Mucosa of stomach (tissue), 1 donor: Measurements from ENCODE around the gene IGF2BP2.
"Not testable (repeated sequence)": the region's sequence is repeated elsewhere in the genome, so short reads cannot be mapped to it uniquely, and the experiment has no call there.

Source experiments
- H3K27me3 ChIP-seq: one replicate; pipeline ENCODE4 v1.7.0; 2013; ENCODE audit warnings: mild to moderate bottlenecking, low read length; ENCODE audit not compliant: control insufficient read depth, insufficient read depth
- H3K36me3 ChIP-seq: one replicate; pipeline ENCODE4 v1.7.0; 2013; ENCODE audit warnings: low read length; ENCODE audit not compliant: control insufficient read depth, insufficient read depth
- H3K4me1 ChIP-seq: one replicate; pipeline ENCODE4 v1.7.0; 2013; ENCODE audit warnings: mild to moderate bottlenecking, low read length; ENCODE audit not compliant: control insufficient read depth, insufficient read depth
- H3K4me3 ChIP-seq: one replicate; pipeline ENCODE4 v1.7.0; 2013; ENCODE audit warnings: low read length
- H3K9ac ChIP-seq: one replicate; pipeline ENCODE4 v1.7.0; 2013; ENCODE audit warnings: mild to moderate bottlenecking, low read length, moderate library complexity
- H3K9me3 ChIP-seq: one replicate; pipeline ENCODE4 v1.7.0; 2013; ENCODE audit warnings: mild to moderate bottlenecking, low read length, moderate library complexity; ENCODE audit not compliant: control insufficient read depth
- donor health status: Pancreatic carcinoma.

IGF2BP2 gene

DNA sequence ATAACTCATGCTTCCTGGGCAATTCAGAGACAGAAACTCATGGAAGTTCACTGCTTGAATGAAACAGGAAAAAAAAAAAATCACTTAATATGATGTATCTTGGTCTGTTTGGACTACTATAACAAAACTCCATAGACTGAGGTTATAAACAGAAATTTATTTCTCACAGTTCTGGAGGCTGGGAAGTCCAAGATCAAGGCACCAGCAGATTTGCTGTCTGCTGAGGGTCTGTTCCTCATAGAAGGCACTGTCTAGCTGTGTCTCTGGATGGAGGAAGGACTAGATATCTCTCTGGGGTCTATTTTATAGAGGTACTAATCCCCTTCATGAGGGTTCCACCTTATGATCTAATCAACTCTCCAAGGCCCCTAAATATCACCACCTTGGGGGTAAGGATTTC is 119.3 kb downstream of the IGF2BP2 start:
- H3K9me3 ChIP-seq, result no peaks in the 10 kb centered on the region
- no peak overlapping the region for H3K4me3 ChIP-seq
- H3K36me3 ChIP-seq, result no peaks in the 10 kb centered on the region
- H3K9ac ChIP-seq, result no peak overlapping the region
- peaks cover 28% of the 10 kb centered on the region for H3K4me1 ChIP-seq
- no peaks in the 10 kb centered on the region for H3K27me3 ChIP-seq

DNA sequence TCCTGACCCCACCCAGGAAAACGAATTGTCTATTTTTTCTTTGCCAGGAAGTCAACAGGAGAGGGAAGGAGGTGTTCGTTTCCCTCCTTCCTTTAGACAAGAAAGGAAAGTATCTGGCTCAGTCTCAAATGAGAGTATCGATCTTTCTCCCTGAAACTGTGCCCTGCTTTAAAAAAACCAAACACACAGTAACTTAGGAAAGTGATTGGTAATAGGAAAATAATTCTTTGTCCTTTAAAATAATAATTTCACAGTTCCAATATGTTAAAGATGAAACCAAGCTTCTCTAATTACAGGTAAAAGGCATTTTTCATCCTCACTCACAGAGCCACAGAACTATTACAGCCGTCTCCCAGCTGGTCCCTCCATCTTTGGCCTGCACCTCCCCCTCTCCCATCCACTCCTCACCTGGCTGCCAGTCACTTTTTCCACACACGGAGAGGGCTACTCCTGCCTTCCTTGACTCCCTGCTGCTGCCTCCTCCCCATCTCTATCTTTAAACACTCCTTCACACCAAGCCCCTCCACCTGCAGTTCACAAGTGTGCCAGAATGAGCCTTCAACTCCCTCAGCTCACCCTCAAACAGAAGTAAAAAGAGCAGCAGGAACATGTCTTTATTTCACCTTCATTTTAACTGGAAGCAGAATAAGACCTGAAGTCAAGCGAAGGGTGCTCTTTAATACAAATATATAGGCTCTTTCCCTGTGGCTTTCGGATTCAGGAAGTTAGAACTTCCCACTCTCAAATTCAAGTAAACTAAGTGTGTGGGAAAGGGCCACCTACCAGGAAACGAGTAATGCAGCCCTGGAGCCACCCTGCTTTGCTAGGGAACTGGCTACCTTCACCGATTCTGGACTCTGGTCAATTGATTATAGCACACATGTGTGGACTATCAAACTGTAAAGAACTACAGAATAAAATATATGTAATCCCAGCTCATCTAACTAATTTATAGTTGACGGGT is 122.3 kb downstream of the IGF2BP2 start:
- Histone ChIP-seq H3K9me3 (no peaks in the 10 kb centered on the region), H3K4me3 (peak overlapping the region; percentile 37), H3K9ac (peak overlapping the region; percentile 49), H3K27me3 (no peaks in the 10 kb centered on the region), H3K36me3 (no peaks in the 10 kb centered on the region), H3K4me1 (peaks cover 20% of the 10 kb centered on the region)

DNA sequence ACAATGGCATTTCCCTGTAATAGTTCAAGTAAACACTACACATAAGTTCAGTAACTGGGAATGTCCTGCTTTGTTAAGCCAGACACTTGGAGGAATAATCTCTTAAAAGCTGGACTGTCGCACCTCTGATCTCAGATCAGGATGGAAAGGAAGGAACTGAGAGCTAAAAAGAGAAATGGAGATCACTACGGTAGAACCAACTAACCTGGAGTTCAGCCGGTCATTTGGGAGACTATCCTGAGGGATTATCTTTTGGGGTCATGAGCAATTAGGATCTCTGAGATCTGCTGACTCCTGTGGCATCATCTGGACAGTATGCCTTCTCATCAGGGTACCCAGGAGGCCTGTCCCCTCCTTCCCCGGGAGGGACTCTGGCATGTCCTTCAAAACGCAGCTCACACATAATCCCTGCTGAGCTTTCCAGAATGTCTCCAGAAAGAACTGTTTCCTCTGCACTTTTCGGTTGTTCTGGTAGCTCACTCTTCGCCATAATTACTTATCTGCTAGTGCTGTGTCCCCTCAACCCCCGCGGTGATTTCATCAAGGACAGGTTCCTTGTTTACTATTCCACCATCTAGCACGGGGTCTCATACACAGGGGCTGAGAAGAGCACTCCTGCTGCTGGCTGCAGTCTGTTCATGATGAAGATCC is 123.1 kb downstream of the IGF2BP2 start:
- peak overlapping the region; percentile 49 for H3K9ac ChIP-seq
- H3K4me3 ChIP-seq, result peak overlapping the region; percentile 37
- no peaks in the 10 kb centered on the region for H3K36me3 ChIP-seq
- no peaks in the 10 kb centered on the region for H3K27me3 ChIP-seq
- H3K4me1 ChIP-seq, result peaks cover 20% of the 10 kb centered on the region
- no peaks in the 10 kb centered on the region for H3K9me3 ChIP-seq

DNA sequence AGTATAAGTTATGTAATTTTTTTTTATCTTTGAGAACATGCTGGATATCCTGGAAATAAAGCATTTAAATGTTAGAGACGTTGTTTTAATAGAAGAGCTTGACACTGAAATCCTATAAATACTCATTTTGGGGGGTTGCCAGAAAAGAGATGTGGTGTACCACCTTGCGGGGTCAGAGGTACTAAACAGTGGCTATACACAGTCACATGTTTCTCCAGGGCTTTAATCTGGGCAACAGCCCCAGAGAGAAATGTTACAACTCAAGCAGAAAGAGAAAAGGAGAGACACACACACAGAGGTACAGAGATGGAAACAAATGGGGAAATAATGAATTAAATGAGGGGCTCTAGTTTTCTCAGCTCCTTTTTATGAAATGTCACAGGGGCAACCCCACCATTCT is 124.9 kb downstream of the IGF2BP2 start:
- Histone ChIP-seq H3K27me3 (no peaks in the 10 kb centered on the region), H3K4me1 (peaks cover 20% of the 10 kb centered on the region), H3K4me3 (no peak overlapping the region), H3K9me3 (no peaks in the 10 kb centered on the region), H3K36me3 (no peaks in the 10 kb centered on the region), H3K9ac (no peak overlapping the region)

DNA sequence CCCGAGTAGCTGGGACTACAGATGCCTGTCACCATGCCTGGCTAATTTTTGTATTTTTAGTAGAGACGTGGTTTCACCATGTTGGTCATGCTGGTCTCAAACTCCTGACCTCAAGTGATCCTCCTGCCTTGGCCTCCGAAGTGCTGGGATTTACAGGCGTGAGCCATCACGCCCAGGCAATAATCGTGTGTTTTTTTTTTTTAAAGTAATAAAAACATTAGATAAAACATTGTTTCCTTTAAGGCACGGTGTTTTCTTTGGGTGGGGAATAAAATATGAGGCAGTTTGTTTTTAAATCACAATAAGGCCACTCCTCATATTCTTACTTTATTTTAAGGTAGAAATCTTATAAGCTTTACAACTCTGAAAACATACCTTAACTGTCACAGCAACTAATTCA is 127.6 kb downstream of the IGF2BP2 start:
- H3K4me3 ChIP-seq, H3K9ac ChIP-seq, H3K9me3 ChIP-seq, H3K36me3 ChIP-seq, H3K27me3 ChIP-seq, H3K4me1 ChIP-seq: not testable (repeated sequence)

DNA sequence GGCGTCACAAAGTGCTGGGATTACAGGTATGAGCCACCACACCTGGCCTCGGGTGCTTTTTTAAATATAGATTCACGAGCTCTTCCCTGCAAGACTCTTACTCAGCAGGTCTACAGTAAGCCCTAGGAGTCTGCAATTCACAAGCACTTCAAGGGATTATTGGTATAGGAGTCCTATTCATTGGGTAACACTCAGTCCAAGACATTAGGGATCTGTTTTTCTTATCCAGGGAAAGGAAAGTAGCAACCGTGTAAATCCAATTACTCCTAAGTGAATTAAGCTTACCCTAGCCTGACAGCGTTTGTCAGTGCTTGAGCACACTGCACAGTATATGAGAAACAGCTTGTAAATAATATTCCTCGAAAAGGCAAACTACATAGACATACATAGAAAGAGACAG is 128.8 kb downstream of the IGF2BP2 start:
- no peaks in the 10 kb centered on the region for H3K4me1 ChIP-seq
- H3K27me3 ChIP-seq, result no peaks in the 10 kb centered on the region
- H3K36me3 ChIP-seq, result no peaks in the 10 kb centered on the region
- no peaks in the 10 kb centered on the region for H3K9me3 ChIP-seq
- no peak overlapping the region for H3K9ac ChIP-seq
- no peak overlapping the region for H3K4me3 ChIP-seq

DNA sequence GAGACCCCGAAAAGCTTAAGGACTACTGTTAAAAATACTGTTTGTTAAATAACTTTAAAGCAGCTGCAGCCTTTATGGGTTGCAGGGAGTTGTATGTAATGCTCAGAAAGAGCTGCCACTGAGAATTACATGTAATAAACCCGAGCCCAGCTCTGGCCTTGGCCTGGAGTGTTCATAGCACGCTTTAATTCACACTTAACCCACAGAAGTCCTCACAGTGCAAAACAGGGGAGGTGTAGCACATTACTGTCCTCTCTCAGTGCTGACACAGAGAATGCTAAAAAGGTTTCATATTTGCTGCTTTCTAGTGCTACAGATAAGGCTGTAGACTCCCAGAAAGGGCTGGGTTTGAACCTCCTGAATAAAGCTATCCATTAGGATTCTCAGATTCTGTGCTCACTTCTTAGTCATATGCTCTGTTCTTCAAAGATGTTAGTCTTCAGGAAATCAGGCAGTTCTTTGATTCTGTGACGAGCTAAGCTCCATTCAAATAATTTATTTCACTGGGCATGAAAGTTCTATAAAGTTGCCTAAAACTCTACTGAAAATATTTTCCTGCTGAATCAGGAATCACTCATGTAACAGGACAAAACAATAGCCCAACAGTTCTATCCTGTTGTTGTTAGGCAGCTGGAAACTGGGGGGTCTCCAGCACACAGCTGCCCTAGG is 130.7 kb downstream of the IGF2BP2 start:
- Histone ChIP-seq H3K9me3 (no peaks in the 10 kb centered on the region), H3K27me3 (no peaks in the 10 kb centered on the region), H3K4me1 (peaks cover 3% of the 10 kb centered on the region), H3K4me3 (no peak overlapping the region), H3K36me3 (no peaks in the 10 kb centered on the region), H3K9ac (no peak overlapping the region)

DNA sequence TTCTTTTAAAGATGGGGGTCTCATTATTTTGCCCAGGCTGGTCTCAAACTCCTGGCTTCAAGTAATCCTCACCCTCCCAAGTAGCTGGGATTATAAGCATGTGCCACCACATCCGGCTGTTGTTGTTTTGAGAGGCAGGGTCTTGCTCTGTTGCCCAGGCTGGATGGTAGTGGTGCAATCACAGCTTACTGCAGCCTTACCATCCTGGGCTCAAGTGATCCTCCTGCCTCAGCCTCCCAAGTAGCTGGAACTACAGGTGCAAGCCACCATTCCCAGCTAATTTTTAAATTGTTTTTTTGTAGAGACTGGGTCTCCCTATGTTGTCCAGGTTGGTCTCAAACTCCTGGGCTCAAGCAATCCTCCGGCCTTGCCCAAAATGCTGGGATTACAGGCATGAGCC is 133.2 kb downstream of the IGF2BP2 start:
- Histone ChIP-seq H3K9ac (no peak overlapping the region), H3K4me3 (no peak overlapping the region), H3K36me3 (no peaks in the 10 kb centered on the region), H3K27me3 (no peaks in the 10 kb centered on the region), H3K9me3 (no peaks in the 10 kb centered on the region), H3K4me1 (peaks cover 17% of the 10 kb centered on the region)

DNA sequence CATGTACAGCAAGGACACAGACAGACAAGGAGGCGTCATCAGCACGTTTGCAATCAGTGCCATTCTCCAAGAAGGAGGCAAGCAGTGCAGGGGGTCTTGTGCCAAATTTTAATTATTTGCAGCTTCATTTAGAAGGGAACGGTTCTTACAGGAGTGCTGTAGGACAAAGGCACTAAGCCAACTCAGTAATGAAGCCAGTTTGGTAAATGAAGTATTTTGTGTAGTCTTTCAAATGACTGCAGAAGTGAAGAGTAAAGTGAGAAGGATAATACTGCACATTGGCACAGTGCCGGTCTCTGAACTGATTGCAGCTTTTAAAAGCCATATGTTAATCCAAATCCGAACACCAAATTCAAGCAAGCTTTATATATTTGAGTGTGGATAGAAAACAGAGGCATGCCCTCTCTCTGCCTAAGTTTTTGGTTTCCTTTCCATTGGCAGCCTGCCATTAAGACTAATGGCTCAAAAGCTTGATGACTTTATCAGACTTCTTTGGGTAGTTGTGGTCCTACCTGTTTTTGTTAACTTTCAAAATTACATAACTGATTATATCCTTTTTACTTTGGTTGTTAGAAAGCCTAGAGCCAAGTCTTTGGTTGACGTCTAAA is 137.5 kb downstream of the IGF2BP2 start:
- Histone ChIP-seq H3K36me3 (no peaks in the 10 kb centered on the region), H3K9me3 (no peaks in the 10 kb centered on the region), H3K9ac (no peak overlapping the region), H3K27me3 (no peaks in the 10 kb centered on the region), H3K4me3 (no peak overlapping the region), H3K4me1 (peaks cover 17% of the 10 kb centered on the region)

DNA sequence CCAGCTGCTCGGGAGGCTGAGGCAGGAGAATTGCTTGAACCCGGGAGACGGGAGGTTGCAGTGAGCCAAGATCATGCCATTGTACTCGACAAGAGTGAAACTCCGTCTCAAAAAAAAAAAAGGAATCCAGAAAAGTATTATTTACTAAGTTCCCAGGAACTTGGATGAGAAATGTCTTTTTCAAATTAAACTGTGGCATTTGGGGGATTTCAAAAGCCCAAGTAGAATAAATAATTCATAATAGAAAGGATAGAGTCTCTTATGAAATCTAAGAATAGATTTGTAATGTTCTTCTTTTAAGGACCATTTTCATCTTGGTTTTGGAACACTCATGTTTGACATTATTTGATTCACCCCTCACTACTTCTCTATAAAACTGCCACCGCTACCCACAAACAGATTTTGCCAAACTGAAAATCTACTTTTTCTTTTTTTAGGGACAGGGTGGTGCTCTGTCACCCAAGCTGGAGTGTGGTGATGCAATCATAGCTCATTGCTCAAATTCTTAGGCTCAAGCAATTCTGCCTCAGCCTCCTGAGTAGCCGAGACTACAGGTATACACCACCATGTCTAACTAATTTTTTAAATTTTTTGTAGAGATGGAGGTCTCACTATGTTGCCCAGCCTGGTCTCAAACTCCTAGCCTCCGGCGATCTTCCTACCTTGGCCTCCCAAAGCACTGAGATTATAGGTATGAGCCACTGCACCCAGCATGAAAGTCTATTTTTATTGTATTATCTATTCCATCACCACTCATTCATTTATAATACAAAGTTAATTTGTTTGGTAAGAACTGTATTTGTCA is 139.4 kb downstream of the IGF2BP2 start:
- H3K4me3 ChIP-seq, result no peak overlapping the region
- H3K4me1 ChIP-seq, result peaks cover 17% of the 10 kb centered on the region
- no peaks in the 10 kb centered on the region for H3K27me3 ChIP-seq
- H3K36me3 ChIP-seq, result no peaks in the 10 kb centered on the region
- H3K9me3 ChIP-seq, result no peaks in the 10 kb centered on the region
- no peak overlapping the region for H3K9ac ChIP-seq

DNA sequence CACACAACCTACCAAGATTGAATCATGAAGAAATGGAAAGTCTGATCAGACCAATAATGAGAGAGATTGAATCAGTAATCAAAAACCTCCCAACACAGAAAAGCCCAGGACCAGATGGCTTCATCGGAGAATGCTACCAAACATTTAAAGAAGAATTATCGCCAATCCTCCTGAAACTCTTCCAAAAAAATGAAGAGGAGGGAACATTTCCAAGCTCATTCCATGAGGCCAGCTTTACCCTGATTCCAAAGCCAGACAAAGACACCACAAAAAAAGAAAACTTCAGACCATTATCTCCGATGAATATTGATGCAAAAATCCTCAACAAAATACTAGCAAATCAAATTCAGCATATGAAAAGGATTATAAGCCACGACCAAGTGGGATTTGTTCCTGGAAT is 144.6 kb downstream of the IGF2BP2 start:
- H3K36me3 ChIP-seq, result no peaks in the 10 kb centered on the region
- H3K4me1 ChIP-seq, result no peaks in the 10 kb centered on the region
- H3K27me3 ChIP-seq, result no peaks in the 10 kb centered on the region
- H3K9me3 ChIP-seq, result no peaks in the 10 kb centered on the region
- H3K9ac ChIP-seq, result no peak overlapping the region
- no peak overlapping the region for H3K4me3 ChIP-seq
